ENCODE measurements around the gene TCTN2. TPM values are rescaled to one million over a fixed set of nuclear protein-coding genes. Genes with fewer than 3 reads are reported as not detected.

The TCTN2 gene
- total and polyA plus RNA-seq, 2 experiments from 2014 or later, result 2.9 to 4.7 TPM

GRCh38 chr12:123747309-123747708 lies 76.4 kb downstream of the TCTN2 start:
- DNase-seq (ENCODE audit: low spot score), result no peak
- Histone ChIP-seq H3K4me3 (no peak overlapping the region), H3K9me3 (ENCODE audit: low read depth) (no peaks in the 10 kb centered on the region), H3K27me3 (no peaks in the 10 kb centered on the region), H3K36me3 (replicated peaks; ENCODE audit: insufficient read depth, low read depth) (no peaks in the 10 kb centered on the region), H3K27ac (no peak overlapping the region), H3K4me1 (ENCODE audit: insufficient read depth) (no peaks in the 10 kb centered on the region), H3K4me2 (no peak overlapping the region), H4K20me1 (ENCODE audit: insufficient read depth, poor library complexity, severe bottlenecking) (no peaks in the 10 kb centered on the region), H3K79me2 (no peaks in the 10 kb centered on the region), H3K9me2 (replicated peaks; ENCODE audit: insufficient read depth) (no peaks in the 10 kb centered on the region), H2AFZ (no peak overlapping the region)
- WGBS (ENCODE audit: low lambda C conversion rate, missing lambda C conversion rate), result 97% methylated on average over 5 of the region's 5 CpGs
- TF ChIP-seq CTCF (IDR thresholded peaks at IDR 0.05; ENCODE audit: poor library complexity) (no peak), EZH2 (IDR thresholded peaks at IDR 0.05; ENCODE audit: borderline replicate concordance) (no peak), EZH2phosphoT487 (IDR thresholded peaks at IDR 0.05; ENCODE audit: low read depth, severe bottlenecking, unreplicated experiment) (no peak)

GRCh38 chr12:123748161-123748560 lies 77.2 kb downstream of the TCTN2 start:
- Histone ChIP-seq H3K9me2 (replicated peaks; ENCODE audit: insufficient read depth) (no peaks in the 10 kb centered on the region), H3K4me3 (no peak overlapping the region), H3K4me2 (no peak overlapping the region), H3K27me3 (no peaks in the 10 kb centered on the region), H4K20me1 (ENCODE audit: insufficient read depth, poor library complexity, severe bottlenecking) (no peaks in the 10 kb centered on the region), H2AFZ (no peak overlapping the region), H3K4me1 (ENCODE audit: insufficient read depth) (no peaks in the 10 kb centered on the region), H3K79me2 (no peaks in the 10 kb centered on the region), H3K9me3 (ENCODE audit: low read depth) (no peaks in the 10 kb centered on the region), H3K27ac (no peak overlapping the region), H3K36me3 (replicated peaks; ENCODE audit: insufficient read depth, low read depth) (no peaks in the 10 kb centered on the region)
- TF ChIP-seq EZH2phosphoT487 (IDR thresholded peaks at IDR 0.05; ENCODE audit: low read depth, severe bottlenecking, unreplicated experiment) (no peak), CTCF (IDR thresholded peaks at IDR 0.05; ENCODE audit: poor library complexity) (no peak), EZH2 (IDR thresholded peaks at IDR 0.05; ENCODE audit: borderline replicate concordance) (no peak)
- 97% methylated on average over 6 of the region's 6 CpGs for WGBS (ENCODE audit: low lambda C conversion rate, missing lambda C conversion rate)
- DNase-seq (ENCODE audit: low spot score), result no peak

- no peak for DNase-seq (ENCODE audit: low spot score)
- TF ChIP-seq EZH2 (IDR thresholded peaks at IDR 0.05; ENCODE audit: borderline replicate concordance) (no peak), CTCF (IDR thresholded peaks at IDR 0.05; ENCODE audit: poor library complexity) (no peak), EZH2phosphoT487 (IDR thresholded peaks at IDR 0.05; ENCODE audit: low read depth, severe bottlenecking, unreplicated experiment) (no peak)
- H3K4me1 ChIP-seq (ENCODE audit: insufficient read depth), result no peaks in the 10 kb centered on the region
- H3K9me3 ChIP-seq (ENCODE audit: low read depth), result no peaks in the 10 kb centered on the region
- H3K4me2 ChIP-seq, result no peak overlapping the region
- H2AFZ ChIP-seq, result no peak overlapping the region
- H4K20me1 ChIP-seq (ENCODE audit: insufficient read depth, poor library complexity, severe bottlenecking), result no peaks in the 10 kb centered on the region
- H3K79me2 ChIP-seq, result no peaks in the 10 kb centered on the region
- H3K9me2 ChIP-seq (replicated peaks; ENCODE audit: insufficient read depth), result no peaks in the 10 kb centered on the region
- no peaks in the 10 kb centered on the region for H3K36me3 ChIP-seq (replicated peaks; ENCODE audit: insufficient read depth, low read depth)
- no peaks in the 10 kb centered on the region for H3K27me3 ChIP-seq
- no peak overlapping the region for H3K4me3 ChIP-seq
- WGBS (ENCODE audit: low lambda C conversion rate, missing lambda C conversion rate), result 94% methylated on average over 4 of the region's 4 CpGs
- no peak overlapping the region for H3K27ac ChIP-seq
Measured at GRCh38 chr12:123748661-123749060, 77.7 kb downstream of the TCTN2 start.

- H3K4me2 ChIP-seq, result no peak overlapping the region
- no peak overlapping the region for H3K4me3 ChIP-seq
- H4K20me1 ChIP-seq (ENCODE audit: insufficient read depth, poor library complexity, severe bottlenecking), result no peaks in the 10 kb centered on the region
- TF ChIP-seq CTCF (IDR thresholded peaks at IDR 0.05; ENCODE audit: poor library complexity) (no peak), EZH2phosphoT487 (IDR thresholded peaks at IDR 0.05; ENCODE audit: low read depth, severe bottlenecking, unreplicated experiment) (no peak), EZH2 (IDR thresholded peaks at IDR 0.05; ENCODE audit: borderline replicate concordance) (no peak)
- H3K4me1 ChIP-seq (ENCODE audit: insufficient read depth), result no peaks in the 10 kb centered on the region
- DNase-seq (ENCODE audit: low spot score), result no peak
- H3K79me2 ChIP-seq, result no peaks in the 10 kb centered on the region
- H2AFZ ChIP-seq, result no peak overlapping the region
- no peaks in the 10 kb centered on the region for H3K9me3 ChIP-seq (ENCODE audit: low read depth)
- no peaks in the 10 kb centered on the region for H3K36me3 ChIP-seq (replicated peaks; ENCODE audit: insufficient read depth, low read depth)
- no peak overlapping the region for H3K27ac ChIP-seq
- H3K27me3 ChIP-seq, result no peaks in the 10 kb centered on the region
- 98% methylated on average over 10 of the region's 10 CpGs for WGBS (ENCODE audit: low lambda C conversion rate, missing lambda C conversion rate)
- no peaks in the 10 kb centered on the region for H3K9me2 ChIP-seq (replicated peaks; ENCODE audit: insufficient read depth)
Measured at GRCh38 chr12:123749355-123749754, 78.4 kb downstream of the TCTN2 start.

Data from hepatocyte (in vitro differentiated cells).